GM12873 (cell line): Measurements from ENCODE around the gene NEDD4L.

Experiments used
- TF ChIP-seq, protein P1 (sequence below): IDR thresholded peaks from 2 replicates; pipeline ENCODE4 v1.5.1; 2012; ENCODE audit warnings: low read depth, mild to moderate bottlenecking, moderate library complexity, low read length, control low read depth; ENCODE audit not compliant: insufficient read depth; ENCODE audit errors: missing control alignments

Gene NEDD4L

DNA sequence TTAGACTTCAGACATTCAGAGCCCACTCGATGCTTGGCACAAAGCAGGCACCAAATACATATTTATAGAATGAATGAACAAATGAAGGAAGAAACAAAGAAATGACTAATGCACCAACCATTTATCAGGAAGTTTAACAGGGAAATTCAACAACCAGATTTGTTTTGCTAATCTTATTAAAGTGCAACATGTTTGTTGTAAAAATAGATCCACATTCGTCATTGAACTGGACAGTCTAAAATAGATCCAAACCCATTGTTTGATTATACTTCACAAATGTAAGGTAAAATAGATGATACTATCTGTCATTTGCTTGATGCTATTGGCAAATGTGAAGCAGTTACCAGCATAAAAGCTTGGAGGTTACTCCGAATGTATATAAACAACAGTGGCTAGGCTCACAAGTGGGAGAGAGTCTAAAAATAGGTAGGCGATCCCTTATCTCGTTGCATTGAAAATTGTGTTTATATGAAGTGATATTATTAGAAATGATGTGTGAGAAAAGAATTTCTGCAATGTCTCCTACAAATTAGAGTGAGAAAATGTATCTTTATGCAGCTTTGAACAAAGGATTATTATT is 246.2 kb downstream of the NEDD4L start:
- TF ChIP-seq, protein P1, sequence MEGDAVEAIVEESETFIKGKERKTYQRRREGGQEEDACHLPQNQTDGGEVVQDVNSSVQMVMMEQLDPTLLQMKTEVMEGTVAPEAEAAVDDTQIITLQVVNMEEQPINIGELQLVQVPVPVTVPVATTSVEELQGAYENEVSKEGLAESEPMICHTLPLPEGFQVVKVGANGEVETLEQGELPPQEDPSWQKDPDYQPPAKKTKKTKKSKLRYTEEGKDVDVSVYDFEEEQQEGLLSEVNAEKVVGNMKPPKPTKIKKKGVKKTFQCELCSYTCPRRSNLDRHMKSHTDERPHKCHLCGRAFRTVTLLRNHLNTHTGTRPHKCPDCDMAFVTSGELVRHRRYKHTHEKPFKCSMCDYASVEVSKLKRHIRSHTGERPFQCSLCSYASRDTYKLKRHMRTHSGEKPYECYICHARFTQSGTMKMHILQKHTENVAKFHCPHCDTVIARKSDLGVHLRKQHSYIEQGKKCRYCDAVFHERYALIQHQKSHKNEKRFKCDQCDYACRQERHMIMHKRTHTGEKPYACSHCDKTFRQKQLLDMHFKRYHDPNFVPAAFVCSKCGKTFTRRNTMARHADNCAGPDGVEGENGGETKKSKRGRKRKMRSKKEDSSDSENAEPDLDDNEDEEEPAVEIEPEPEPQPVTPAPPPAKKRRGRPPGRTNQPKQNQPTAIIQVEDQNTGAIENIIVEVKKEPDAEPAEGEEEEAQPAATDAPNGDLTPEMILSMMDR = no peak

DNA sequence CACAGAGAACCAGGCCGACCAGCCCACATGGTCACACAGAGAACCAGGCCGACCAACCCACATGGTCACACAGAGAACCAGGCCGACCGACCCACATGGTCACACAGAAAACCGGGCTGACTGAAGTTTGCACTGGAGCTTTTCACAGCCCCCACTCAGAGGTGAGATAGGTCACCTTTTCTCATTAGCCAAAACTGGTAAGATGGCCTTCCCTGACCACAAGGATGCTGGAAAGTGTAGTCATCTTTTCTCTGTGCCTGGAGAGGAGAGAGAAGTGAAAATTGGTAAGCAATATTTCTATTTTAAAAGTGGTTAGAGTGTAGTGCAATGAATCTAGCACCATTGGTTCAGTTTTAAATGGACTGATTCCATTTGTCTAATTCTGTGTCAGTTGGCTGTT is 247.1 kb downstream of the NEDD4L start:
- TF ChIP-seq, protein P1 = no peak

DNA sequence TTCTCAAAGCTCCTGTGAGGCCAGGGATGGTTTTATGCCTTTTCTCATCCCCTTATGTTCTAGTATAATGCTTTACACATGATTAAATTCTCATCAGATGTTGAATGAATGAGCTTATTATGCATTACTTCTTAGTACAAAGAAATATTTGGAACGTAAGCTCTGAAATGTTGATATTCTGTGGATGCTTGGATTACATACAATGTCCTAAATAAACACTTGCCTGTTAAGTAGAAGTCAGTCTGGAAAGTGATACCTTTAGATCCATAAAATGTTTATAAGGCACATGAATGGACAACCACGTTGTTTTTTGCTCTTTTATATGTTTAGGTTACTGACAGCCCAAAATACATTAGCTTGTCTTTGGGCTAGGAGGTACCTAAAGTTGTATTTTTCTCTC is 248.6 kb downstream of the NEDD4L start:
- TF ChIP-seq, protein P1 = no peak

- TF ChIP-seq, protein P1 = no peak
Measured at GRCh38 chr18:58297198-58297597, 253.2 kb downstream of the NEDD4L start.

GRCh38 chr18:58298251-58299134 is 254.5 kb downstream of the NEDD4L start:
- TF ChIP-seq, protein P1 = no peak

- TF ChIP-seq, protein P1 = no peak
Measured at GRCh38 chr18:58299135-58299473, 255.1 kb downstream of the NEDD4L start.

- TF ChIP-seq, protein P1 = no peak
Measured at GRCh38 chr18:58299936-58300335, 255.9 kb downstream of the NEDD4L start.
